Activated CD8-positive, alpha-beta memory T cell treated with anti-CD3 and anti-CD28 coated beads for 48 hours (primary cell): ENCODE results near the gene CRB3.

Experiments used
- DNase-seq, 3 experiments: peaks; one replicate each; pipeline ENCODE4 v3.0.0-alpha.2; 2020; ENCODE audit warnings: low read depth in 2 of 3, low spot score in 2 of 3

CRB3 gene

DNA sequence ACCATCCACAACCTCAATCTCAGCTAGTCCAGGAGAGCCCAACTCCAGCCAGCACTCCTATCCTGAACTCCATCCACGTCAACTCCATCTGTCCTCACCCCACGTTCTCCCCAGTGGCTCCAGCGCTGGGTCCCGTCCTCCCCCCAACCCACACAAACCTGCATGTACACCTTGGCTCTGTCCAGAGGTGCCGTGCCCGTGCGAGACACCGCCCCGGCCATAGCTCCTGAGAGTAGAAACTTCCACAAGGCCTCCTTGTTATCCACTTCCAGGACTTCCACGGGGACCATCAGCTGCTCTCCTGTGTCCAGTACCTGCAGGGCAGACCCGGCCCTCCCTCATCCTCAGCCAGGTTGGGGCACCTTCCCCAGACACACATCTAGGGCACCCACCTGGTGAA is 32.2 kb upstream of the CRB3 start:
- DNase-seq, result no peak

GRCh38 chr19:6433165-6433564 is 30.9 kb upstream of the CRB3 start:
- no peak for DNase-seq

- no peak for DNase-seq
Observed at GRCh38 chr19:6433663-6434062, 30.4 kb upstream of the CRB3 start, which contains the start of gene SLC25A41. Gene SLC25A41 (minus strand): TSS chr19:6433763. CDS start chr19:6433693, 70 bp downstream.

DNA sequence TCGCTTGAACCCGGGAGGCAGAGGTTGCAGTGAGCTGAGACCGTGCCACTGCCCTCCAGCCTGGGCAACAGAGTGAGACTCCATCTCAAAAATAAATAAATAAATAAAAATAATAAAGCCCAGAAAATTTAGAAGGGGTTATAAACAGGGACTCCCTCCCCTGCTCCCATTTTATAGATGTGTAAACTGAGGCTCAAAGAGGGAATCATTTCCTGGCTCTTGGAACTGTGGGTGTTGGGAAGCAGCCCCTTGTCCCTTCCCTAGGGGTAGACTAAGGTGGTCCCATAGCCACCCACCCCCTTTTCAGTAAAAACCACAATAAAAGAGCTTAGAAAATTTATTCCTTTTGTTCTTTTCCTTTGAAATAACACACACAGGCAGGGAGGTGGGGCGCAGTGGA is 24.3 kb upstream of the CRB3 start:
- DNase-seq, result no peak

- DNase-seq, result no peak
Observed at GRCh38 chr19:6440905-6441304, 23.2 kb upstream of the CRB3 start.

DNA sequence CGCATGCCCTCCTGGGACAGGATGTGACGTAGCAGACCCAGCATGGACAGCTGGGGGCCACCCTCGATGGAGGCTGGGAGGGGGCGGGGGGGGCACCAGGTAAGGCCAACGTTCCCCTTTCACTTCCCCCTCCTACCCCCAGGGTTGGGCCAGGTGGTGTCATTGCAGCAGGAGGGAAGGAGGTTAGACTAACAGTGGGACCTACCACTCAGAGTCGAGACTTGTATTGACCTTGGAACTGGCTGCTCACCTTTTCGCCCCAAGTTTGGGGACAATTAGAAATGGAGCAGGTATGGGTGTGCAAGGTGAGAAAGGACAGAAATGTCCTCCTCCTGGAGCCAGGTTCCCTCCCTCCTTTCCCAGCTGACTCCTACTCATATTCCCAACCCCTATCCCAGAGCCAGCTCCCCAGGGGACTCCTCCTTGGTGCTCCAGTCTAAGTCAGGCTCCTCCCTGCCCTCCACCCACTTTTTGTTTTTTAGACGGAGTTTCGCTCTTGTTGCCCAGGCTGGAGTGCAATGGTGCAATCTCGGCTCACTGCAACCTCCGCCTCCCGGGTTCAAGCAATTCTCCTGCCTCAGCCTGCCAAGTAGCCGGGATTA is 21.9 kb upstream of the CRB3 start:
- DNase-seq, result no peak

DNA sequence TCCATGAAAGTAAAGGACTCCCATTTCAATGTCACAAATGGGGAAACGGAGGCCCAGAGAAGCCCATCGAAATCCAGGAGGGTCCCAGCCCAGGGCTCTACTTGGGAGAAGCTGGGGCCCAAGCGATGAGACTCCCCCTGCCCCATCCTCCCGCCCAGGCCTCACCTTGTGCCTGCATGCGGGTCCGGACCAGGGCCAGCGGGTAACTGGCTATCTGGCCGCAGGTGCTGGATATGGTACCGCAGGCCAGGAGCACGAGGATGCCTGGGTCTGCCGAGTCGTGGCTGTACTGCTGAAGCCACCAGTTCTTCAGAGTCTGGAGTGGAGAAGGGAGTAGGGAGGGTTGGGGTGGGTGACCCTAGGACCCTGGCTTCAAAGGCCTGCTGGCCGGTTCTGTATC is 20.1 kb upstream of the CRB3 start:
- DNase-seq, result no peak

- DNase-seq, result no peak
Observed at GRCh38 chr19:6446452-6446851, 17.6 kb upstream of the CRB3 start.

GRCh38 chr19:6448045-6448444 is 16.0 kb upstream of the CRB3 start:
- DNase-seq, result no peak

GRCh38 chr19:6450166-6450565 is 13.9 kb upstream of the CRB3 start:
- no peak for DNase-seq

DNA sequence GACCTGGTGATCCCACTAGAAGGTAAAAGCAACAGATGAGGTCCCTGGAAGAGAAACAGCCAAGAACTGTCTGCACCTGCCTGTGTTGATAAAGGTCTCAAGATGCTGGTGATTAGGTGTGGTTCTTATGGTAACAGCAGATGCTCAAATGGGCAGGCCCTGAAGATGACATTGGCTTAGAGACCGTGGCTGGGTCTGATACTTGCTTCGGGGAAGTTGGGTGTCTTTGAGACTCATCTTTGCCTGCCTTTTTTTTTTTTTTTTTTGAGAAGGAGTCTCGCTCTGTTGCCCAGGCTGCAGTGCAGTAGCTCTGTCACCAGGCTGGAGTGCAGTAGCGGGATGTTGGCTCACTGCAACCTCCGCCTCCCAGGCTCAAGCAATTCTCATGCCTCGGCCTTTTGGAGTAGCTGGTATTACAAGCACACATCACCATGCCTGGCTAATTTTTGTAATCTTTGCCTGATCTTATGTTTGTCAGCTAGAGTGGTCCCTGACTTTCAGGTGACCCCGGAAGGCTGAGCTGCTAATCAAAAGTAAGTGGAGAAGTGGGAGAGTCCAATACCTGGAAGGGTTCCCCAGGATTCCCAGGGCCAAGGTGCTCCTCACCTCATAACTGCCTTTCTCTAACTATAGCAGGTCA is 12.4 kb upstream of the CRB3 start:
- no peak for DNase-seq

- no peak for DNase-seq
Observed at GRCh38 chr19:6452223-6452614, 11.9 kb upstream of the CRB3 start.

GRCh38 chr19:6452899-6453298 is 11.2 kb upstream of the CRB3 start:
- no peak for DNase-seq

DNA sequence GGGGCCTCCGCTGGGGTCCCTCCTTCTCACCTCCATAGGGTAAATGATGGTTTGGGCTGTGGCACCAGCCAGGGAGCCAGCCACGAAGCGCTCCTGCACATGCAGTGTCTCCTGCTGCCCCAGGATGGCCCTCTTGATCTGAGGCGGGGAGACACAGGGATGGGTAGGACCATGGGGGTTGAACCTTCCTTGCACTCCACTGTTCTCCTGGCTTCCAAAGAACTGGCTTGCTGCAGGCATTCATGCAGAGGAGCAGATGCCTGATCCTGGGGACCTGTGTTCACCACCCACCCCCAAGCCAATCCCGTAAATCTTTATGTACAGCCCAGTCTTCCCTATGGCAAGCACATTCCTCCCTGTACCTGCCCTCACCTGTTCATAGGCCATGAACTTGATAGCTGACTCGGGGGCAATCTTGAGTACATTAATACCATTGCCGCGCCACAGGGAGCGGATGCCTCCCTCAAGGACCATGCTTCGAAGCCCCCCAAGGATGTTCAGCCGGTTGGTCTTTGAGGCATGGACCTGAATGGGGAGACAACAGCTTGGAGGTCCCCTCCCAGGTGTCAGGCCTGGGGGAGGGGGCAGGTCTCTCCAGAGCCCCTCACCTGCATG is 10.0 kb upstream of the CRB3 start:
- DNase-seq, result no peak

- DNase-seq, result no peak
Observed at GRCh38 chr19:6455924-6456323, 8.1 kb upstream of the CRB3 start.

DNA sequence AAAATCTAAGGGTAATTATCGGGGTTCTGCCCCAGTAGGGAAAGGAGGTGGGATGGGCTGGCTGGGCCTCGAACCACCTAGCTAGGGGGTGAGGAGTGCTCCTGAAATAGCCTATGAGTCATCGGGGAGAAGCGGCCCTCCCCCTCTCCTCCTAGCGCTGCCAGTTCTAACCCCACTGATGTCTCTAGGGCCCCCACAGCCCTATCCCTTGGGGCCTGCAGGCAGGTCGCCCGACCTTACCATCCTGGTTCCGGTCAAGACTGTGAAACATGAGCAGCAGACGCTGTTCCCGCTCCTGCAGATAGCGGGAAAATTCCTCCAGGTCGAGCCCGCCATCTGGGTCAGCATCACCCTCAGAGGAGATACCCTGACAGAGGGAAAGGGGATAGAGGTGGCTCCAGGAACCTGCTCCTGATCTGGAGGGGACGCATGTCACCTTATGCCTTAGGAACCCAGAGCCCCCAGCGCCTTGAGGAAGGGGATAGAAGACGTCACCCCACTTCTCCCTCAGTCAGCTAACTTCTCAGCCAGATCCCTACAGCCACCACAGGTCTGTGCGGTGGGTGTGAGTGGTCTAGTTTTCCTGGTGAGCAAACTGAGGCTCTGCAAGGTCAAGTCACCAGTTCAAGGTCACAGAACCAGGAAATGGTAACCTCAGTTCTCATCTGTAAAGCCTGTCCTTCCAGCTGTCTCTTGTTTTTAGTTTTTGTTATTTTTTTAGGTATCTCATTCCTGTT is 5.9 kb upstream of the CRB3 start:
- no peak for DNase-seq

GRCh38 chr19:6458695-6459261 is 5.3 kb upstream of the CRB3 start:
- no peak for DNase-seq

- peak; percentile 32 to 40 (median 33) for DNase-seq
Observed at GRCh38 chr19:6459262-6460098, 4.6 kb upstream of the CRB3 start, which contains the start of gene SLC25A23. Gene SLC25A23 (minus strand): TSS chr19:6459792. CDS start chr19:6459628, 164 bp downstream.

DNA sequence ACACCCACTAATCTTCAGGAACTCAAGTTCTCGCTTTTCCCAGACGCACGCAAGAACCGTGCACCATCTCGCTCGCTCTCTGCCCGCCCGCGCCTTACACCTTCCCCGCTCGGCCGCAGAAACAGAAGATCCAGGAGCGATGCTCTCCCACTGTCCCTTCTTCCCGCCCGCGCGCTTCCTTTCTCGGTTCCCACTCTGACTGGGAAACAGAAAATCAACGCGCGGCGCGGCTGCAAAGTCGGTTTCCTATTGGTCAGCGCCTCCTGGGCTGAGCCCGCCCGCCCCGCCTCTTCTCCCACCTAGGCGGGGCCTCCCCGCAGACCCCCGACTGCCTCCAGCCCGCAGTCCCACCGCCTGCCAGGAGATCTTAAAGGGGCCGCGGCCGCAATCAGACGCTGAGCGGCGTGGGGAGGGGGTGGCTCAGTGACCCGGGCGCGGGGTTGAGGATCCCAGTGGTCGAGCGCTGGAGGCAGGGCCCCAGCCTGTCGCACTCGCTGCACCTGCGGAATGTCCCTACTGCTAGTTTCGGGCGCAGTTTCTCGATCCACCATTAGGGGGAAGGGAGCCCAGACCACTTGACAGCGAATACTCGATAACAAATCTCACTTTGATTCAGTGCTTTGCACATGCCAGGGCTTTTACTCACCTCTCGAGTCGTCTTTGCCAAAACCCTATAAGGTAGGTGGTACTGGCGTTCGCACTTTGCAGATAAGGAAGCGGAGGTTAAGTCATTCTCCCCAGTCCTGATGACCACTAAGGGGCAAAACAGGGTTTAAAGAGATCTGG is 3.8 kb upstream of the CRB3 start:
- peak; percentile 91 to 92 (median 92) for DNase-seq

DNA sequence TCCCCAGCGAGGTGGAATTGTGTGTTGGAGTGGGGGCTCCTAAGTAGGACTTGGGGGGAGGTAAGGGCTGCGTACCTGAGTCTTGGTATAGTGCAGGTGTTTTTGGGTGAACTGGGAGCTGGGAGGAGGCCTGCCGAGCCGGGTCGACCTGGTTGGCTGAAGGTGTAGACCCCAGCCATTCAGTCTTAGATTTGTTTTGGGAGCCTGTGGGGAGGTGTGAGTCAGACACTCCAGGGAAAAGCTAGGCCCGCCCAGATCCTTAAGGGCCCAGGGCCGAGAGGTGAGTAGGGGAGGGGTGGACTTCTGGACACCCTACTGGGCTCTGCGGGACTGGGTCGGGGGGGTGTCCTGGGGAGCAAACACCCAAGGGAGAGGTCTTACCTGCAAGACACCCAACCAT is 935 bp downstream of the CRB3 start:
- no peak for DNase-seq
